SK-N-SH (cell line): Measurements from ENCODE around the gene RPRD2. TPM values are rescaled to one million over a fixed set of nuclear protein-coding genes. Genes with fewer than 3 reads are reported as not detected.

Experiments used
- polyA plus RNA-seq, 3 experiments: library from polyadenylated mRNA; depleted of rRNA; stranded (reverse); fragments of >200 nt; gene quantifications; 2 replicates each; pipeline ENCODE4 v1.2.3, GENCODE V29; 2012

Gene RPRD2
- polyA plus RNA-seq, 1 of the 3 experiments (the other 2 are of a cell fraction), result 9.2 TPM

Other genes starting within 250 kb of the RPRD2 start
- 27.8 and 33.5 TPM in 2 replicates for gene PLEKHO1, start 214.2 kb upstream of the RPRD2 start, polyA plus RNA-seq (2012; rRNA removed)
- 8.2 and 8.7 TPM in 2 replicates for gene ANP32E, start 128.0 kb upstream of the RPRD2 start, polyA plus RNA-seq (2012; rRNA removed)
- 0.08 and 0.16 TPM in 2 replicates for gene CA14, start 106.4 kb upstream of the RPRD2 start, polyA plus RNA-seq (2012; rRNA removed)
- gene APH1A, start 95.1 kb upstream of the RPRD2 start, polyA plus RNA-seq (2012; rRNA removed), result 175 and 232 TPM in 2 replicates
- 18.0 and 25.7 TPM in 2 replicates for gene C1orf54, start 91.4 kb upstream of the RPRD2 start, polyA plus RNA-seq (2012; rRNA removed)
- gene CIART, start 81.6 kb upstream of the RPRD2 start, polyA plus RNA-seq (2012; rRNA removed), result 3.2 and 4.4 TPM in 2 replicates
- 136 and 173 TPM in 2 replicates for gene MRPS21, start 70.3 kb upstream of the RPRD2 start, polyA plus RNA-seq (2012; rRNA removed)
- gene PRPF3, start 42.6 kb upstream of the RPRD2 start, polyA plus RNA-seq (2012; rRNA removed), result 27.2 and 38.2 TPM in 2 replicates
- gene TARS2, start 123.3 kb downstream of the RPRD2 start, polyA plus RNA-seq (2012; rRNA removed), result 22.2 and 22.7 TPM in 2 replicates
- 20.2 and 32.3 TPM in 2 replicates for gene ECM1, start 144.0 kb downstream of the RPRD2 start, polyA plus RNA-seq (2012; rRNA removed)
- gene FALEC, start 151.6 kb downstream of the RPRD2 start, polyA plus RNA-seq (2012; rRNA removed), result 0.50 and 0.72 TPM in 2 replicates
- gene ADAMTSL4, start 185.3 kb downstream of the RPRD2 start, polyA plus RNA-seq (2012; rRNA removed), result 2.4 and 3.4 TPM in 2 replicates
- gene MCL1, start 215.5 kb downstream of the RPRD2 start, polyA plus RNA-seq (2012; rRNA removed), result 110 and 131 TPM in 2 replicates